Fibroblast of skin of left biceps (primary cell): ENCODE measurements around the gene WFDC1.
"Not testable (repeated sequence)": the region's sequence is repeated elsewhere in the genome, so short reads cannot be mapped to it uniquely, and the experiment has no call there.

Experiments
- DNase-seq, 2 experiments: peaks; one replicate each; pipeline ENCODE4 v3.0.0-alpha.2; 2013; ENCODE audit warnings: low read depth in 2 of 2

The WFDC1 gene

GRCh38 chr16:84327926-84328505, 33.3 kb downstream of the WFDC1 start:
- no peak for DNase-seq

- DNase-seq = no peak
Observed at GRCh38 chr16:84329016-84329415, 34.3 kb downstream of the WFDC1 start.

GRCh38 chr16:84329843-84330684, 35.4 kb downstream of the WFDC1 start:
- DNase-seq = no peak

- DNase-seq = no peak
Observed at GRCh38 chr16:84330685-84331050, 36.0 kb downstream of the WFDC1 start.

GRCh38 chr16:84331998-84332780, 37.5 kb downstream of the WFDC1 start:
- DNase-seq = no peak

GRCh38 chr16:84332975-84333684, 38.5 kb downstream of the WFDC1 start:
- DNase-seq = no peak

- no peak for DNase-seq
Observed at GRCh38 chr16:84334058-84334457, 39.4 kb downstream of the WFDC1 start.

GRCh38 chr16:84334482-84334881, 39.8 kb downstream of the WFDC1 start:
- no peak for DNase-seq

- not testable (repeated sequence) for DNase-seq
Observed at GRCh38 chr16:84337236-84337635, 42.6 kb downstream of the WFDC1 start.

GRCh38 chr16:84339311-84339710, 44.6 kb downstream of the WFDC1 start:
- DNase-seq = no peak

GRCh38 chr16:84339766-84340165, 45.1 kb downstream of the WFDC1 start:
- no peak for DNase-seq

- DNase-seq = no peak
Observed at GRCh38 chr16:84340325-84341040, 45.8 kb downstream of the WFDC1 start.

- DNase-seq = no peak
Observed at GRCh38 chr16:84341528-84342295, 47.0 kb downstream of the WFDC1 start.

- not testable (repeated sequence) for DNase-seq
Observed at GRCh38 chr16:84343800-84344199, 49.1 kb downstream of the WFDC1 start.

GRCh38 chr16:84344781-84345180, 50.1 kb downstream of the WFDC1 start:
- no peak for DNase-seq

GRCh38 chr16:84347161-84347560, 52.5 kb downstream of the WFDC1 start:
- DNase-seq = no peak

- DNase-seq = no peak
Observed at GRCh38 chr16:84348386-84348888, 53.8 kb downstream of the WFDC1 start.

- DNase-seq = no peak
Observed at GRCh38 chr16:84349862-84350684, 55.4 kb downstream of the WFDC1 start.

GRCh38 chr16:84350685-84351400, 56.2 kb downstream of the WFDC1 start:
- DNase-seq = no peak
